IMR-90 (cell line): ENCODE results near the gene ATPAF2.

ENCODE experiments used
- CTCF ChIP-seq: conservative IDR thresholded peaks from 2 replicates; pipeline ENCODE4 v1.5.1; 2012; ENCODE audit warnings: mild to moderate bottlenecking, low read depth, low read length, improper control_type of control experiment
- NFE2L2 ChIP-seq: fragments of 150-350 bp; IDR thresholded peaks from 2 replicates; pipeline ENCODE4 v1.6.1; 2016; ENCODE audit warnings: low read depth, mild to moderate bottlenecking, low read length

GRCh38 chr17:18042983-18043382 lies 4.0 kb upstream of the ATPAF2 start:
- no peak for TF ChIP-seq CTCF
- TF ChIP-seq NFE2L2: no peak
